ENCODE measurements around the gene KRIT1.
A peak's percentile ranks its signal among the peaks of the same experiment; 100 is the strongest.
"Not testable (repeated sequence)": the region's sequence is repeated elsewhere in the genome, so short reads cannot be mapped to it uniquely, and the experiment has no call there.

Gene KRIT1

GRCh38 chr7:92245487-92246359, at the start of gene KRIT1, which contains the start of gene ANKIB1:
Gene KRIT1, minus strand, starts transcription at chr7:92245914. Its CDS starts 3,779 bp downstream, at chr7:92242135.
Gene ANKIB1, plus strand, starts transcription at chr7:92245974. Its CDS starts 49,005 bp downstream, at chr7:92294979.
- DNase-seq (ENCODE audit: low spot score): peak; percentile 89

- DNase-seq (ENCODE audit: low spot score): no peak
These were observed 49.7 kb upstream of the KRIT1 start for GRCh38 chr7:92295391-92295790.

GRCh38 chr7:92293896-92294590, 48.3 kb upstream of the KRIT1 start:
- DNase-seq (ENCODE audit: low spot score): no peak

DNA sequence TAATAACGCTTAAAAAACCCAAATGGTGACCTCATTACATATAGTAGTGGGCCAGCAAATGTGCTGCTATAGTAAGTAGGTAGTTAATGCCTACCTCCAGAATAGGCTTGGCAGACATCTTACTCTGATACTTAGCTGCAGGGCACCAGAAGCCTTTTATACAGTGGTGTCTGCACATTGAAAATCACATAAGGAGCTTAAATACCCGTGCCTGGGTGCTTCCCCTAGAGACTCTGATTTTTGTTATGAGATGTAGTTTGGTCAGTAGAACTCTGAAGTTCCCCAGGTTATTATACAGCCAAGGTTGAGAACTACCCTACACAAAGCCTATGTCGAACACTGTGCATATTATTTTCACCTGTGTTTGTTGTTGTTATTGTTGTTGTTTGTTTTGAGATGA, 47.3 kb upstream of the KRIT1 start:
- no peak for DNase-seq (ENCODE audit: low spot score)

DNA sequence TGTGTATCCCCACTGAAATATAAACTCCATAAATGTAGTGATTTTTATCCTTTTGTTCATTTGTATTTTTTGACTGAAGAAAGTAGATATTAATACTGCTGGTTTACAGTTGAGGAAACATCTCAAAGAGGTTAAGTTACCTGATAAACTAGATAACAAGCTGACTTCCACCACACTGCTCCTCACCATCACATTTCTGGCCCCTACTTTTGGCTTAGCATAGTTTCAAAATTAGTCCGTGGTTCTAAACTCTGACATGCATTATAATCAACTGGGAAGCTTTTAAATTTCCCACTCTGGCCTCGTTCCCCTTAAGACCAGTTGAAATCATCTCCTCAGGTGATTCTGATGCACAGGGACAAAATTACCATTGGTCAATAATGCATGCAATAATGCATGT, 43.6 kb upstream of the KRIT1 start:
- DNase-seq (ENCODE audit: low spot score): no peak

DNA sequence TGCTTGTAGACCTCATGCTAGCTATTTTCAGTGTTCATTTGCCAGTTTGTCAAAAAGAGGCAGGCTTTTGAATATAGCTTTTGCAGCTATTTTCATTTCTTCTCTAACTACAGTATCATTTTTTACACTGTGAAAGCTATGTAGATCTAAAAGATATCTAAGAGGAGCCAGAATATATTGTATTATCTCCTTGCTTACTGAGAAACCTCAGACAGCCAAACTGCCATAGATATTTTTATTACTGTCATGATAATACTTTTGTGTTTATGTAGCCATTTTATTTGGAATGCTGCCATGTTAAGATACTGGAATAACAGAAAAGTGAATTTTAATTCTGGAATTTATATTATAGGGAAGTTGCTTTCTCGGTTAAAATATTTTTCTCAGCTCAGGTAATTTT, 37.2 kb upstream of the KRIT1 start:
- no peak for DNase-seq (ENCODE audit: low spot score)

GRCh38 chr7:92282221-92282814, 36.6 kb upstream of the KRIT1 start:
- DNase-seq (ENCODE audit: low spot score): no peak

- no peak for DNase-seq (ENCODE audit: low spot score)
These were observed 35.3 kb upstream of the KRIT1 start for GRCh38 chr7:92281031-92281430.

DNA sequence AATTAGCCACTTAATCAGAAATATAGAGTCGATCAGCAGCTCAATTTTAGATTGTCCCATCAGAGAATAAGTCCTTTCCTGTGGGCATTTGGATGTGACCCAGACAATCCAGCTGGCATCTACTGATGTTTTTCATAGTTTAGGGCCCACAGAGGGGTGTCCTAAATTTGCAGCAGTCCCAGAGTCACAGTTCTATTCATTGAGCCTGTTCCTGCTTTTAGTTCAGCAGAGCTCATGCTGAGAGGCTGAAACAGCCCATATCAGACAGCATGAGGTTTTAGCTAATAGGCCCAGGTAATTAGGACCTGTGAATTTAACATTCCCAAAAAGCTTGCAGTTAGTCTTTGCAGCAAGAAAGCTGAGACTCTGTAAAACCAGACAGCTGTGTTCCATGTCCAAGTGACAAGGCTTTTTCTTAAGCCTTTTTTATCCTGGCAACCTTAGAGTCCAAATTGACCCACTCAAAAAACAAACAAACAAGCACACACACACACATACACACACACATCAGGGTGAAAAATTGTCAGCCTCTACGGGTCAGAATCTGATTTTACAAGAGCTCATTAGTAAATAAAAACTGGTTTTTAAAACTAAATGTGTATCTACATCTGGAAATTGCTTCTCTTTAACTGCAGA, 33.8 kb upstream of the KRIT1 start:
- no peak for DNase-seq (ENCODE audit: low spot score)

- no peak for DNase-seq (ENCODE audit: low spot score)
These were observed 30.7 kb upstream of the KRIT1 start for GRCh38 chr7:92276460-92276864.

GRCh38 chr7:92275327-92275726, 29.6 kb upstream of the KRIT1 start:
- no peak for DNase-seq (ENCODE audit: low spot score)

DNA sequence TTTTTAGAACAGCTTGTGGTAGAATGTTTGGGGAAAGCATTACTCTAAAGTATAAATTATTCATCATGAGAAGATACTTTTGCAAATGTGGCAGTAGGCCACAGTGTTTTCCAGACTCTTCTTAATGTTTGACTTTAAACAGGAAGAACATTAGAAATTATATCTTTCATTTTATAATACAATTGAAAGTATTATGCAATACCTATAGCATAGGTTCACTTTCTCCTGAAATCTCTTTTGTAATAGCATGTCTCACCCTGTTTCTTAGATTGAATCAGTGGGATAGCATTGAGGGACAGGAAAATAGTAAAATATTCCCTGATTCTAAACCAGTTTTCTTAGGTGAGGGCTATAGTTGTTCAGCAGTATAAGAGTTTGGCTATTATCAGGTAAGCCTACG, 23.2 kb upstream of the KRIT1 start:
- no peak for DNase-seq (ENCODE audit: low spot score)

GRCh38 chr7:92266415-92267241, 20.9 kb upstream of the KRIT1 start:
- DNase-seq (ENCODE audit: low spot score): no peak

- DNase-seq (ENCODE audit: low spot score): no peak
These were observed 14.6 kb upstream of the KRIT1 start for GRCh38 chr7:92260248-92260781.

DNA sequence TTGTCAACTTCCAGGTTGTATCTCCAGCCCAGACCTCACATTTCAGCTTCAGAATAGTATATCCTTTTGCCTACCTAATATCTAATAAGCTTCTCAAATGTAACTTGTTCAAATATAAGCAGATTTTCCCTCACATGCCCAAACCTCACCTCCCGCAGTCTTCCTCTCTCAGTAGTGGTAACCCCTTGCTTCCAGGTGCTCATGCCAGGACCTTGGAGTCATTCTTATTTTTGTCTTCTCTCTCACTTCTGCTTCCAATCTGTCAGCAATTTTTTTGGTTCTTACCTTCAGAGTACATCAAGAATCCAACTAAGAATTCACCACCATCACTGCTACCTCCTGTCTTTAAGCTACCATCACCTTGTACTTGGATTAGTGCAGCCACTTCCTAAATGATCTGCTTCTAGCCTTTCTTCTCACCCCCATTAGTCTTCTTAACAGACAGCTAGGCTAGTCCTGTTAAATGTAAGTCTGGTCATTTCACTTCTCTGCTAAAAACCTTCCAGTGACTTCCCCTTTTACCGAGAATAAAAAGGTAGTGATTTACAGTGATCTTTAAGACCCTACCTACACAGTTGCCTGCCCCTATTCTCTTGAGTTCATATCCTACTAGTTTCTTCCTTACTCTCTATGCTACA, 14.0 kb upstream of the KRIT1 start:
- no peak for DNase-seq (ENCODE audit: low spot score)

DNA sequence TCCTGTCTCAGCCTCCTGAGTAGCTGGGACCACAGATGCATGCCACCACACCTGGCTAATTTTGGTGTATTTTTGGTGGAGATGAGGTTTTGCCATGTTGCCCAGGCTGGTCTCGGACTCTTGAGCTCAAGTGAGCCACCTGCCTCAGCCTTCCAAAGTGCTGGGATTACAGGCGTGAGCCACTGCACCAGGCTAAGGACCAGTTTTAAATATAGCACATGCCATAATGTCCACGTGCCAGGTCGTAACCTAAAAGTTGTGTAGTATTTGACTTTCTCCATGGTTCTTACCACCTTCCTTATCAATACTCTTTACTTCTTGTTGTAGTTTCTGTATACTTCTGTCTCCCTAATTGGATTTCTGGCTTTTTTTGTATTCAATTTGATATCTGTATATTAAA, 13.3 kb upstream of the KRIT1 start:
- DNase-seq (ENCODE audit: low spot score): no peak

GRCh38 chr7:92255308-92255707, 9.6 kb upstream of the KRIT1 start:
- no peak for DNase-seq (ENCODE audit: low spot score)

DNA sequence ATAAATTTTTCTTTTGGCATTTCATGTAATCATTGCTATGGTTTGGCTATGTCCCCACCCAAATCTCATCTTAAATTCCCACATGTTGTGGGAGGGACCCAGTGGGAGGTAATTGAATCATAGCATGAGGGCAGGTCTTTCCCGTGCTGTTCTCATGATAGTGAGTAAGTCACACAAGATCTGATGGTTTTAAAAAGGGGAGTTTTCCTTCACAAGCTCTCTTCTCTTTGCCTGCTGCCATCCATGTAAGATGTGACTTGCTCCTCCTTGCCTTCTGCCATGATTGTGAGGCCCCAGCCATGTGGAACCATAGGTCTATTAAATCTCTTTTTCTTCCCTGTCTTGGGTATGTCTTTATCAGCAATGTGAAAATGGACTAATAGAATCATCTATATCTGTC, 9.1 kb upstream of the KRIT1 start:
- not testable (repeated sequence) for DNase-seq (ENCODE audit: low spot score)

GRCh38 chr7:92253251-92253650, 7.5 kb upstream of the KRIT1 start:
- DNase-seq (ENCODE audit: low spot score): no peak

- no peak for DNase-seq (ENCODE audit: low spot score)
These were observed 5.5 kb upstream of the KRIT1 start for GRCh38 chr7:92251181-92251580.

GRCh38 chr7:92250603-92251002, 4.9 kb upstream of the KRIT1 start:
- no peak for DNase-seq (ENCODE audit: low spot score)
